Measurements from ENCODE around the gene SIRT1.
A peak's percentile ranks its signal among the peaks of the same experiment; 100 is the strongest.
"Not testable (repeated sequence)": the region's sequence is repeated elsewhere in the genome, so short reads cannot be mapped to it uniquely, and the experiment has no call there.

The SIRT1 gene

DNA sequence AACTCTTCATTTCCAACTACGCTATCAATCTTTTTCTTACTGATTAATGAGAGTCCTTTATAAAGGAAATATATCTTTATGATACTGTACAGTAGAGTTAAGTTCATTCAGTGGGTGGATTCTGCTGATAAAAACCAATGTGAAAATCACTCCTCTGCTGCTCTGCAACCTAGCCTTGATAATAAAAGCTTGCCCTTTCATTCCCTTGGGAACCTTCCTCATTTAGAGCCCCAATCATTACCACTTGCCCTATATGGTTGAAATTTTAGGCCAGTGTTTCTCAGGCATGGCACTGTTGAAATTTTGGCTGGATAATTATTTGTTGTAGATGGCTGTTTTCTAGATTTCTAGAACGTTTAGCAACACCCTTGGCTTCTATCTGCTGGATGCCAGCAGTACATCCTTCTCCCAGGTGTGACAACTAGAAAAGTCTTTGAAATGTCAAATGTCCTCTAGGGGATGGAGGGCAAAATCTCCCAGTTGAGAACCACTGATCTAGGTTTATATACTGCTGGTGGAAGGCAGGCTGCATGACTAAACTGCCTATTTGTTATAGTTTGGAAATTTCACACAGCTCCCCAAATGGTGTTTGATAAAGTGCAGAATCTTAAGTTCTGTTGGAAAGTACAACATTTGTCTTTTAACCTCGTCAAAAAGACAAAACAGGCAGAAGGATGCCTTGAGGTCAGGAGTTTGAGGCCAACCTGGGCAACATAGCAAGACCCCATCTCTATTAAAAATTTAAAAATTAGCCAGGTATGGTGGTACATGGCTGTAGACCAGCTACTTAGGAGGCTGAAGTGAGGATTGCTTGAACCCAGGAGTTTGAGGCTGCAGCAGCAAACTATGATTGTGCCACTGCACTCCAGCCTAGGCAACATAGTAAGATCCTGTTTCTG, 8.9 kb upstream of the SIRT1 start:
- DNase-seq (ENCODE audit: low read depth in 4 of 4, low spot score in 1 of 4) = no peak

DNA sequence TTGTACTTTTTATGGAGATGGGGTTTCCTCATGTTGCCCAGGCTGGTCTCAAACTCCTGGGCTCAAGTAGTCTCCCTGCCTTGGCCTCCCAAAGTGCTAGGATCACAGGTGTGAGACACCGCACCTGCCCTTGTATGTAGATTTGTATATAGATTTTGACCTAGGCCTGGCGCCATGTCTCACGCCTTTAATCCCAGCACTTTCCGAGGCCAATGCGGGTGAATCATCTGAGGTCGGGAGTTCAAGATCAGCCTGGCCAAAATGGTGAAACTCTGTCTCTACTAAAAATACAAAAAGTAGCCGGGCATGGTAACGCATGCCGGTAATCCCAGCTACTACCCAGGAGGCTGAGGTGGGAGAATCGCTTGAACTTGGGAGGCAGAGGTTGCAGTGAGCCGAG, 7.0 kb upstream of the SIRT1 start:
- DNase-seq (ENCODE audit: low read depth in 4 of 4, low spot score in 1 of 4) = not testable (repeated sequence)

GRCh38 chr10:67878133-67878532, 6.3 kb upstream of the SIRT1 start:
- no peak for DNase-seq (ENCODE audit: low read depth in 4 of 4, low spot score in 1 of 4)

- no peak for DNase-seq (ENCODE audit: low read depth in 4 of 4, low spot score in 1 of 4)
These were observed 645 bp upstream of the SIRT1 start for GRCh38 chr10:67883710-67884312.

GRCh38 chr10:67884842-67885670, 600 bp downstream of the SIRT1 start:
- DNase-seq (ENCODE audit: low read depth in 4 of 4, low spot score in 1 of 4) = peak; percentile 48 to 64 (median 60)

DNA sequence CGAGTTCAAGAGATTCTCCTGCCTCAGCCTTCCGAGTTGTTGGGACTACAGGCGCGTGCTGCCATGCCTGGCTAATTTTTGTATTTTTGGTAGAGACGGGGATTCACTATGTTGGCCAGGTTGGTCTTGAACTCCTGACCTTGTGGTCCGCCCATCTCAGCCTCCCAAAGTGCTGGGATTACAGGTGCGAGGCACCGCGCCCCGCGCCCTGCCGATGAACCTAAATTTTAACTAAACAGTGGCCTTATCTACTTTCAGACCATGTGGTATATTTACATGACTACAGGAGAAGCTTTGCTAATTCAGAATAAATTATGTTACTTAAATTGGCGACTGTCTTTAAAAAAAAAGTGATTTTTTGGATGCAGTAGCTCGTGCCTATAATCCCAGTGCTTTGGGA, 9.2 kb downstream of the SIRT1 start:
- DNase-seq (ENCODE audit: low read depth in 4 of 4, low spot score in 1 of 4) = no peak

DNA sequence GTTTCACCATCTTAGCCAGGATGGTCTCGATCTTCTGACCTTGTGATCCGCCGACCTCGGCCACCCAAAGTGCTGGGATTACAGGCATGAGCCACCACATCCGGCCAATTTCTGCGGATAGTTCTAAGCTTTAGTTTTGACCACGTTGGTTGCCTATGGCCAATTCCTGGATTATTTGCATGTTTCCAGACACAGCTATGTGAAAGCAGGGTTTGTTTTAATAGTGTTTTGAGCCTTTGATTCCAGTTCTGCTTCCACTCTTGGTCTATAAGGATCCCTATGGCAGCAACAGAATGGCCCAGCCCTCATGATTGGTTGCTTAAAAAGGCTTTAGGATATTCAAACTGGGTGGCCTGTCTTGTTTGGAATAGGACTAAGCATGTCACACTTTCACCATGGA, 19.1 kb downstream of the SIRT1 start:
- no peak for DNase-seq (ENCODE audit: low read depth in 4 of 4, low spot score in 1 of 4)

GRCh38 chr10:67912331-67912946, 28.0 kb downstream of the SIRT1 start:
- no peak for DNase-seq (ENCODE audit: low read depth in 4 of 4, low spot score in 1 of 4)

DNA sequence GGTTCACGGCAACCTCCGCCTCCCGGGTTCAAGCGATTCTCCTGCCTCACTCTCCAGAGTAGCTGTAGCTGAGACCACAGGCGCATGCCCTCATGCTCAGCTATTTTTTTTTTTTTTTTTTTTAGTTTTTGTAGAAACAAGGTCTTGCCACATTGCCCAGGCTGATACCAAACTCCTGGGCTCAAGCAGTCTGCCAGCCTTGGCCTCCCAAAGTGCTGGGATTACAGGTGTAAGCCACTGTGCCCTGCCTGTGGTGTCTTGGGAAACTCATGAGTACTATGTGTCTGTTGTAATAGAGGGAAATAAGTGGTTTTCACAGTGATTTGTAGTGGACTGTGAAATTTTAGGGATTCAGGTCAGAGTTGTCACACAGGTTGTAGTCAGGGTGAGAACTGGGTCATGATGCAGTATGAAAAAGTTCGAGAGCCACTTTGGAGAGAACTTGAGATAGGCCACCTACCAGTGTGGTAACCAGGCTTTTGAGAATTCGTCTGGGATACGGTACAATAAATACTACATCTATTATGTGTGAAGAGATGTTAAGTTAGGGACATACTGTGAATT, 30.4 kb downstream of the SIRT1 start:
- DNase-seq (ENCODE audit: low read depth in 4 of 4, low spot score in 1 of 4) = no peak

- DNase-seq (ENCODE audit: low read depth in 4 of 4, low spot score in 1 of 4) = no peak
These were observed 32.7 kb downstream of the SIRT1 start for GRCh38 chr10:67917169-67917568.

DNA sequence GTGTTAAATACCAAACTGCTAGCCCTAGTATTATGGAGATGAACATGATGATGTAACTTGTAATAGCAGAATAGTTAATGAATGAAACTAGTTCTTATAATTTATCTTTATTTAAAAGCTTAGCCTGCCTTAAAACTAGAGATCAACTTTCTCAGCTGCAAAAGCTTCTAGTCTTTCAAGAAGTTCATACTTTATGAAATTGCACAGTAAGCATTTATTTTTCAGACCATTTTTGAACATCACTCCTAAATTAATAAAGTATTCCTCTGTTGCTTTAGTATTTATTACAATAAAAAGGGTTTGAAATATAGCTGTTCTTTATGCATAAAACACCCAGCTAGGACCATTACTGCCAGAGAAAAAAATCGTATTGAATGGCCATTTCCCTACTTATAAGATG, 33.2 kb downstream of the SIRT1 start:
- no peak for DNase-seq (ENCODE audit: low read depth in 4 of 4, low spot score in 1 of 4)

GRCh38 chr10:67921065-67921464, 36.6 kb downstream of the SIRT1 start:
- no peak for DNase-seq (ENCODE audit: low read depth in 4 of 4, low spot score in 1 of 4)

DNA sequence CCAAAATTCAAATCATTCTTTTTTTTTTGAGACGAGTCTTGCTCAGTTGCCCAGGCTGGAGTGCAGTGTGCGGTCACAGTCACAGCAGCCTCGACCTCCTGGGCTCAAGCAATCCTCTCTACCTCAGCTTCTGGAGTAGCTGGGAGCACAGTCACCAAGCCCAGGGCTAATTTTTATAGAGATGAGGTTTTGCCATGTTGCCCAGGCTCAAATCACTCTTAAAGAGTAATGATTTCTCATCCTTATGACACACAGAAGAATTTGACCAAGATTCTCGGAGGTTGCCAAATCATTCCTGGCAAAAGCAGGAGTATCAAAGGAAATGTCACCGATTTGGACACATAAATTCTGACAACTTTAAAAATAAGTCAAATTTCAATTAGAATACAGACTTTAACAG, 39.1 kb downstream of the SIRT1 start:
- no peak for DNase-seq (ENCODE audit: low read depth in 4 of 4, low spot score in 1 of 4)

DNA sequence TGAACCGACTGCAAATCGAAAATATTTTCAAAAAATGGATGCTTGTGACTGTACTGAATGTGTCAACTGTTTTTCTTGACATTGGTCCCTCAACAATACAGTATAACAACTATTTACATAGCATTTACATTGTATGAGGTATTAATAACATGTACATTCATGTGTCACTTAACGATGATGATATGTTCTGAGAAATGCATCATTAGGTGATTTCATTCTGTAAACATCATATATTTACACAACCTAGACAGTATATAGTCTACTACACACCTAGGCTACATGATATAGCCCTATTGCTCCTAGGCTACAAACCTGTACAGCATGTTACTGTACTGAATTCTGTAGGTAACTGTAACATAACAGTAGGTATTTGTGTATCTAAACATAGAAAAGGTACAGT, 39.7 kb downstream of the SIRT1 start:
- DNase-seq (ENCODE audit: low read depth in 4 of 4, low spot score in 1 of 4) = no peak

DNA sequence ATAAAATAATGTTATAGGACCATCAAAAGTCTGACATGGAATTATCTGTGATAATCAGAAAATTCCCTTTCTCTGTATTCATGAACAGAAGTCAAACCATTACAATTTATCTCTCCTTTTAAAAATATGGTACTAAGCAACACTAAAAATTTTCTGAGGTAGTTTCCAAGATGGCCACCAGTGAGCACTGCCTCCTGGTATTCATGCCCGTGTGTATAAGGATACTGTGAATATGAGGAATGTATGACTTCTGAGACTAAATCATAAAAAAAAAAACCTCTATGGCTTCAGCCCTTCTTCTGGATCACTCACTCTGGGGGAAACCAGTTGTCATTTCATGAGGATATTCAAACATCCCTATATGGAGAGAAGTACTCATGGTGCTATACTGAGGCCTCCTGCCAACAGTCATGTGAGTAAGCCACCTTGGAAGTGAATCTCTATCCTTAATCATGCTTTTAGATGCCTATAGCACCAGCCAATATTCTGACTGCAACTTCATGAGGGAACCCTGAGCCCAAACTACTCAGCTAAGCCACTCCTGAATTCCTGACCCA, 41.1 kb downstream of the SIRT1 start:
- no peak for DNase-seq (ENCODE audit: low read depth in 4 of 4, low spot score in 1 of 4)

- no peak for DNase-seq (ENCODE audit: low read depth in 4 of 4, low spot score in 1 of 4)
These were observed 42.5 kb downstream of the SIRT1 start for GRCh38 chr10:67926951-67927350.

DNA sequence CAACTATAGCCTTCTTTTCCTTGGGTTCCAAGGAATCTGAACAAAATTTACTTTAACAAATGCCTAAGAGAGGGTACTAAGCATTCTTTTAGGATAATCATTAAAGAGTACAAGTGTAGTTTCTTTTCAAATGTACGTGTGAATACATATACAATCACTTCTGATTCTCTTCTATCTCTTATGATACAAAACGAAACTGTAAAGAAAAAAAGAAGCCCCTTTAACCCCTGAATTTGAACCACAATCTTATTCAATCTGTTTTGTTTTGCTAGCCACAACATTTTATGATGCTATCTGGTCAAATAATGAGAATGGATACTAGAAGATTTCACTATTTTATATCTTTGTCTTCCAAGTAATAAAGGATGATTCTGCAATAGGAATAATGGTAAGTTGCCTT, 48.7 kb downstream of the SIRT1 start:
- no peak for DNase-seq (ENCODE audit: low read depth in 4 of 4, low spot score in 1 of 4)

DNA sequence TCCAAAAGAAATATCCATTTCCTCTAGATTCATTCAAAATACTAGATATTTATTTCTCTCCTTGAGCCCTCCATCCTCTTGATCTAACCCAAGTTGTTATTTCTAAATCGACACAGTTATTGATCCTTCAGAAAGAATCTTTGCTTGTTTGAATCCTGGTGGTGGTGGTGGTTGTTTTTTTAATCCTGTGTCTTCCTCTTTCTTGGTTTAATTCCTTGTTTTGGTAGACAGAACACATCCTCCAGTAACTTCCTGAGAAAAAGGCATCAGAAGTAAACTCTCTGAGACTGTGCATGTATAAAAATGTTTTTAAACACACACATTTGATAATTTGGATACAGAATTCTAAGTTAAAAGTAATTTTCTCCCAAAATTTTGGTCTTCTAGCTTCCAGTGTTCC, 49.9 kb downstream of the SIRT1 start:
- DNase-seq (ENCODE audit: low read depth in 4 of 4, low spot score in 1 of 4) = no peak

- no peak for DNase-seq (ENCODE audit: low read depth in 4 of 4, low spot score in 1 of 4)
These were observed 50.8 kb downstream of the SIRT1 start for GRCh38 chr10:67935223-67935622.

DNA sequence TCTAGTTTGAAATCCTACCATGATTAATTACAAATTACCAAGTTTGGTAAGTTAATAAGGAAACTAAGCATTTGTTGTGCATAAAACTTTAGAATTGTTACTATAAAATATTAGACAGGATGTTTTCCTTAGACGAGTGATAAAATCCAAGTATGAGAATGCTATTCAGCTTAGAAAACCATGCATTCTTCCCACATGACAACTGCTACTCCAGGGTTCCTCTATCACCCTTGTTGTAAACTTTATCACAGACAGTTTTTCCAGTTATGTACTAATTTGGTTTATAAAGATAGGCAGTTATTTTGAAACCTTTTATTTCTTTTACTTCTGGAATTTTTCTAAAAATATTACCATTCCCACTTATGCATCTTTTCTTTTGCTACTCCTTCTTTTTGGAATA, 52.0 kb downstream of the SIRT1 start:
- no peak for DNase-seq (ENCODE audit: low read depth in 4 of 4, low spot score in 1 of 4)

GRCh38 chr10:67943917-67944316, 59.5 kb downstream of the SIRT1 start:
- no peak for DNase-seq (ENCODE audit: low read depth in 4 of 4, low spot score in 1 of 4)
